GM20000 (cell line): Measurements from ENCODE around the gene LPIN2.

Experiments used
- DNase-seq: peaks from one replicate; pipeline ENCODE4 v3.0.0; 2012; ENCODE audit warnings: low spot score
- CTCF ChIP-seq: IDR thresholded peaks from 2 replicates; pipeline ENCODE4 v1.5.1; 2012; ENCODE audit warnings: mild to moderate bottlenecking, control low read depth; ENCODE audit errors: extremely low read depth, missing control alignments

The LPIN2 gene

GRCh38 chr18:2969695-2970094, 43.2 kb downstream of the LPIN2 start:
- DNase-seq, result no peak

GRCh38 chr18:2968606-2969005, 44.3 kb downstream of the LPIN2 start:
- TF ChIP-seq CTCF, result no peak
- DNase-seq, result no peak

More at GRCh38 chr18:2969695-2970094, 43.2 kb downstream of the LPIN2 start:
- no peak for TF ChIP-seq CTCF

GRCh38 chr18:2967820-2968219, 45.1 kb downstream of the LPIN2 start:
- TF ChIP-seq CTCF, result no peak
- DNase-seq, result no peak

GRCh38 chr18:2967357-2967756, 45.6 kb downstream of the LPIN2 start:
- no peak for DNase-seq
- no peak for TF ChIP-seq CTCF

- no peak for TF ChIP-seq CTCF
- no peak for DNase-seq
Measured at GRCh38 chr18:2966560-2966959, 46.4 kb downstream of the LPIN2 start.

GRCh38 chr18:2965797-2966196, 47.1 kb downstream of the LPIN2 start:
- no peak for DNase-seq
- TF ChIP-seq CTCF, result no peak

- no peak for TF ChIP-seq CTCF
- DNase-seq, result no peak
Measured at GRCh38 chr18:2964361-2965010, 48.5 kb downstream of the LPIN2 start.
